Inflammatory macrophage treated with lipopolysaccharide for 4 hours (primary cell): Measurements from ENCODE around the gene MAP4K1.
A peak's percentile ranks its signal among the peaks of the same experiment; 100 is the strongest.
"Not testable (repeated sequence)": the region's sequence is repeated elsewhere in the genome, so short reads cannot be mapped to it uniquely, and the experiment has no call there.

Experiments
- DNase-seq: peaks from one replicate; pipeline ENCODE4 v3.0.0-alpha.2; 2020

MAP4K1 gene

DNA sequence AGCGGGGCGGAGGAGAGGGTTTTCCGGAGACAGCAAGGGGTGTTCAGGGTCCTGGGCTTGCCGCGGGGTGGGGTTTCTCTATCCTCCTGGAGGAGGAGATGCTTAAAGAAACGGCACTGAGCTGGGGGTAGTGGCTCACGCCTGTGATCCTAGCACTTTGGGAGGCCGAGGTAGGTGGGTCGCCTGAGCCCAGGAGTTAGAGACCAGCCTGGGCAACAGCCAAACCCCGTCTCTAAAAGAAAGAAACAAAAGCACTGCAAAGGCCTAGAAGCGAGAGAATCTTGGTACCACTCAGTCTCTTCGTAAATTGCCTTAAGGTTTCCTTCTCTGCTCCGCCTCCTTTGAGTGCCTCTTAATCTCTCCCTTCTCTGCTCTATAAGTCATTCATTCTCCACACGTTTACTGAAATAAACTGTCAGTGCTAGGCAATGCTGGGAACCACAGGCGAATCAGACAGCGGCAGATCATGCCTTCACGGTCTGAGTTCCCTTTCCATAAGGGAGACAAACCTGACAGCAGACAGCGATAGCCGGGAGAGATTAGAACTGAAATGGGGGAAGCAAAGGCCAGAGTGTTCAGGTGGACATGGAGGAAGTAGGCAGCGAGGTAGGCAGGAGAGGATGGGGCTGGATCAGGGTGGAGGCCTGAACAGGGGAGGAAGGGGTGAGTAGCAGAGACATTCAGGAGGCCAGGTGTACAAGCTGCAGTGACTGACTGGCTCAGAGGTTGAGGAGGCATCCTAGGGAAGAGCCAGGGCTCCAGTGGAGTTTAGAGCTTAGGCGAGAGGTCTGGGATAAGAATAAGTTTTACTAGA lies 1.8 kb upstream of the MAP4K1 start:
- DNase-seq = no peak

DNA sequence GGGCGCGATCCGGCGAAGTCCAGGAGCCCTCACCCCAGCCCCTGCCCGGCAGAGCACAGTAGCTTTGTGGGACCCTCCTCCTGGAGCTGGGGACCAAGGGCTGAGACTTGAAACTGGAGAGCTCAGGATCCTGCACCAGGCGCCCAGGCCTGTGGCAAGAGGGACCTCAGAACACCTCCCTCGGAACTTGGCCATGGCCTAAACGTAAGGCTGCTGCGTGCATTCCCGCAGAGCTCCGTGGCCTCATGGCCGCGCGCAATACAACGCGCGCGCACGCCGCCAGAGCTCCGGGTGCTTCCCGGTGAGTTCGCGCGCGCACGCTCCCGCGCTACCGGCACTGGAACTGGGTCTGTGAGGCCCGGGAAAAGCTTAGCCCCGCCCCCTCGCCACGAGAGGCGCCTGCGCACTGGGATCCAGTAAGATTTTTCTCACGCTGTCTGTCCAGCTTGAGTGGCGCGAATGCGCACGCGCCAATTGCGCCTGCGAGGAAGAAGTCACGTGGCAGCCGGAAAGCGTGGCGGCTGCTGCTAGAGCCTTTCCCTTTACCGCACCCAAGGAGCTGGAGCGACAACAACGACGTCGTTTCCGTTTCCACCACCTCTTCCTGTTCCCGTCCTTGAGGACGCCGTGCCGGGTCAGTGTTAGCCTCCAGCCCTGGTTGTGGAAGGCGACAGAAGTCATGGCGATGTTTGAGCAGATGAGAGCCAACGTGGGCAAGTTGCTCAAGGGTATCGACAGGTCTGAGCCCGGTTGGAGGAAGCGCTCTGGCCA lies 1.0 kb upstream of the MAP4K1 start, which contains the start of gene EIF3K:
EIF3K (plus strand) TSS at position 599 of the 771 bp plus-strand sequence; CDS start at position 680, 81 bp downstream.
- peak; percentile 100 for DNase-seq

DNA sequence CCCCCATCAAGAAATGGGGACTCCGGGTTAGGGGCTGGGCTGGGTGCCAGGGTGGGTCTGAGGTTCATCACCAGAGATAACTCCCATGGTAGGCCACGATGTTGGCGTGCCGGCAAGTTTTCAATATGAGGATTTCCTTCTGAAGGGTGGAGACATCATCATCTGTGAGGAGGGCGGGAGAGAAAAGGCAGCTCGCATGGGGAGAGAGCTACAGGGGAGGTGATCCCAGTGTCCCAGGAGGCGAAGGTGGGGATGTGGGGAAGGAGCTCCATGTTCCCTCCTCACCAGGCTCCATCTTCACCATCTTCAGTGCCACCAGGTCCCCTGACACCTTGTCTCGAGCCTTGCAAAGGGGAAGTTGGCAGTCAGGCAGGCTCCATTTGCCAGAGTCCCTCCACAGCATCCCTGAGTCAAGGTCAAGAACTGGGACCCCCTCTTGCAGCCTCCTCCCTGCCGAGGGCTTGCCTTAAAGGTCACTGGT lies 430 bp downstream of the MAP4K1 start:
- no peak for DNase-seq

DNA sequence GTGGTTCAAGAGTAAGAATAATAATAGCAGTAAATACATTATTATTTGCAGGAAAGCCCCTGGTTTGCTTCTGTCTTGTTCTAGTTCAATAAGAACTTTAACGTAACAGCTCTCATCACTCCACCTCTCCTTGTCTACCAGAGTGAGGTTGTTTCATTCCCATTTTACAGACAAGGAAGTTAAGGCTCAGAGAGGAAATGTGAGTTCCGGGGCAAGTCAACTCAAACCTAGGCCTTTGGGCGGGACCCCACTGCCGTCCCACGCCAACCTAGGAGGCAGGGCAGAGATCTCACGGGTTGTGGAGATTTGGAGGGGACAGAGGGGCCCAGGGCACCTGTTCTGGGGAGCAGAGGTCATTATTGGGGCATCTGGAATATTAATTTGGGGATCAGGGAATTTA lies 1.5 kb downstream of the MAP4K1 start:
- DNase-seq = no peak

DNA sequence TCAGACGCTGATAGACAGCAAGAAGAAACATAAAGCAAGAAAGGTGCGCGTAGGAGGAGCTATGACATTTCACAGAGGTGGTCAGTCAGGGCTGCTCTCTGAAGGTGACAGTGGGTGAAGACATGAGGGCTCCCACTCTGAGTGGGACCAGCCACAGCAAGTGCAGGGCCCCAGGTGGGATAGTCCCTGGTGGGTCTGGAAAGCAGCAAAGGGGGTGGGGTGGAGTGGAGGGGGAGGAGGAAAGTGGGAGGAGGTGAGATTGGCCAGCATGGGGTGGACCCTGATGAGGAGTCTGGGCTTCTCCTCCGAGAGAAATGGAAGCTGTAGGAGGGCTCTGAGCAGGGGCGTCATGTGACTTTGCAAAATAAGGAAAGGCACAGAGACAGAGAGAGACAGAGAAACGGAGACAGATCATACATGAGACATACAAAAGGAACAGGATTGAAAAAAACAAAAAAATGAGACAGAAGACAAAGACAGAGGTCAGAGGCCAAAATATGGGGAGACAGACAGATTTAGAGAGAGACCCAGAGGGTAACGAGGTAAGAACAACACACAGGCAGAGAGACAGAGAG lies 2.7 kb downstream of the MAP4K1 start:
- peak; percentile 18 for DNase-seq

DNA sequence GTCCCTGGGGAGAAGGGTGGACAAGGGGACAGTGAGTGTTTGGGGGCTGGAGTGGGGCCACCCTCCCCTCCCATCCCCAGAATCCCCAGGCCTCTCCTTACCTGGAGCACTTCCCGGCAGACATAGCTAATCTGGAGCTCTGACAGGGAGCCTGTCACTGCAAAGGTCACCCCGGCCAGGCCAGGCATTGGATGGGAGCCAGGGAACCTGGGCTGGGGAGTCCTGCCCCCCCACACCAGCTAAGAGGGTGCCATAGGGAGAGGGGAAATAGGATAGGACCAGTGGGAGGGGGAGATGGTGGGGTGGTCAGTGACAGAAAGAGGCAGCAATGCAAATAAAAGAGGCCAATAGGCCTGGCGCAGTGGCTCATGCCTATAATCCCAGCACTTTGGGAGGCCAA lies 3.5 kb downstream of the MAP4K1 start:
- DNase-seq = no peak

DNA sequence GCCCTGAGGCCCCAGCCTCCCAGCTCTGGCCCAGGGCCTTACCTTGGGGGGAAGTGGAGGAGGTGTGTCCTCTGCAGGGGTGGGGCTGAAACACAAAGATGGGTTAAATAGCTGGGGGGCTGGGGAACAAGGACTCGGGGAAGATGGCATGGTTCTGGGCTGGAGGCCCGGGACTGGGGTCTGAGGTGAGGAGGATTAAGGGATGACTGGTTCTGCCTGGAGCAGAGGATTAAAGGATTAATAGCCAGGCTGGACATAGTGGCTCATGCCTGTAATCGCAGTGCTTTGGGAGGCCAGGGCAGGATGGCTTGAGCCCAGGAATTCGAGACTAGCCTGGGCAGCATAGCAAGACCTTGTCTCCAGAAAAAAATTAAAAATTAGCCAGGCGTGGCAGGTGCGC lies 11.6 kb downstream of the MAP4K1 start:
- no peak for DNase-seq

DNA sequence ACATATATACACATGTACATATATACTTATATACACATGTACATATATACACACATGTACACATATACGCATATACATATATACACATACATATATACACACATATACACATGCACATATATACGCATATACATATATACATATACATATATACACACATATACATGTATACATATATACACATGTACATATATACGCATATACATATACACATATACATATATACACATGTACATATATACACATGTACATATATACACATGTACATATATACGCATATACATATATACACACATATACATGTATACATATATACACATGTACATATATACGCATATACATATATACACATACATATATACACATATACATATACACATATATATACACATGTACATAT lies 14.9 kb downstream of the MAP4K1 start:
- not testable (repeated sequence) for DNase-seq

DNA sequence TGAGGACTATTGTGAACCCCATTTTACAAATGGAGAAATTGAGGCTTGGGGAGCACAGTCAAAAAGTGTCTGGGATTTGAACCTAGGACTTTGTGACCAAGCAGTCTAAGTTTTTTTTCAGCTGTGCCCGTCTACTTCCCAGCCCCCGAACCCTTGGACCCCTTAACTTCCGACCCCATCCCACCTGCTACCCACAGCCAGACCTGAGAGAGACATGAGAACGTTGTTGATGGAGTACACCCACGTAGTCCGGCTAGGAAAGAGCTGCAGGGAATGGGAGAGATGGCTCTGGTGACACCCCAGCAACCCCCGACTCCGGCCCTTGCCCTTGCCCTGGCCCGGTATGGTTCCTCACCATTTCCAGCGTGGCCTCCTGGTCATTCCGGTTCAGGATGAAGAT lies 18.0 kb downstream of the MAP4K1 start:
- DNase-seq = no peak

DNA sequence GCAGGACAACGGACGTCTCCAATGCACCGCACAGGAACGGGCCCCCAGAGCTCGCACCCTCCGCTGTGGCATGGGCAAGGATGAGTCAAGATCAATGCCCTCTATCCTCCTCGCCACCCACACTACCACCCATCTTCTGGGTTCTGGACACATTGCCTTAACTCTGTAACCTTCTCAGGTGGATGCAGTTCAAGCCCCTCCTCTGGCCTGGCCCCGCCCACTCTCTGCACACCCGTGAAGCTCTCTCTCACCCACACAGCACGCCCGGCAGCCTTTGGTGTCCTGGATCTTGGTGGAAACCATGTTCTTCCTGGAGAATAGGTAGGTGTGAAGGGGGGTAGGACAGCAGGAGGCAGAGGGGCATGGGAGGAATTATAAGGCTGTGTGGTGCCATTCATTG lies 20.7 kb downstream of the MAP4K1 start:
- DNase-seq = no peak

DNA sequence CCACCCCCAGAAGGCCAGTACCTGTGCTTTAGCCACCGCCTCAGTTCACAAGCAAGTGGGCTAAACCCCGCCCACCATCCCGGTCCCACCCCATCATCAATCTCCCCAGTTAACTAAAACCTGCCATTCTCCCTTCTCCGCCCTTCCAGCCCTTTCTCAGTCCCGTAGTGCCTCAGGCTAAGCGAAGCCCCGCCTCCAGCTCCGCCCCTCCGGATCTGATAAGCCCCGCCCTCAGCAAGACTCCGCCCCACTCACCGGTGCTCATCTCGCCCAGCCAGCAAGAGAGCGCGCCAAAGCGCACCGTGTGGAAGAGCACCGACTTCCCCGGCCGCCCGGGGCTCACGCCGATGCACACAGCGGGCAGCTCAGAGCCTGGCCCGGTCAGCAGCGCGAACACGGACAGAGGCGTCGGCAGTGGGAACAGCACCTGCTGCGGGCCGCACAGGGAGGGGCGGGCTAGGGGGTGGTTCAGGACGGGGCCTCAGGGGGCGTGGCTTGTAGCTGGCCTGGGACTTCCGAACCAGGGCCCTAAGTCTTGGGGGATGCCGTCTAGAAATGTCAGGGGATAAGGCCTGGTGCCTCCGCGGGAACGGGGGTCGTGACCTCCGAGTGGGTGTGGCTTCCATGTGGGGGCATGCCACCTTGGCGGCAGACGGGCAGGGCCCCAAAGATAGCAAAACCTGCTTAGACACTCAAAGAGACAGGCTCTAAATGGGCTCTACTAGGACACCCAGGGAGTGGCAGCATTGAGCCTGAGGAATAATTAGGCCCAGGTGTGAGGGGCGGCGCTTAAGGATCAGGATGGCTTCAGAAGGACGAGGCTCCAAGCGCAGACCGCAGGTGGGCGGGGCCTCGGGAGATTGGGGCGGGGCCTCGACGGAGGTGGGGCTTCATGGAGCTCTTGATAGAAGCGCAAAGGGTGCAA lies 21.4 kb downstream of the MAP4K1 start:
- DNase-seq = no peak

DNA sequence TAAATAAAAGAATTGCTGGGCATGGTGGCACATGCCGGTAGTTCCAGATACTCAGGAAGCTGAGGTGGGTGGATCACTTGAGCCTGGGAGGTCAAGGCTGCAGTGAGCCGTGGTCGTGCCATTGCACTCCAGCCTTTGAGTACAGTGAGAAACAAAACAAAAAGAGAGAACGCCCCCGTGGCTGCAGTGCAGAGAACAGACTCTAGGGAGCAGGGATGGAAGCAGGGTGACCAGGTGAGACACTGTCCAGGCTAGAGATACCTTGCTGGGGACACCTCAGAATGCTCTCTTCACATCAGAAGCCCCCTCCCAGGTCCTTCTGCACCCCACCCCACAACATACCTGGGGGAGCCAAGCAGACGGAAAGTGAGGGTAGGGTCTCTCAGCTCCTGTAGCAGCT lies 24.8 kb downstream of the MAP4K1 start:
- no peak for DNase-seq

DNA sequence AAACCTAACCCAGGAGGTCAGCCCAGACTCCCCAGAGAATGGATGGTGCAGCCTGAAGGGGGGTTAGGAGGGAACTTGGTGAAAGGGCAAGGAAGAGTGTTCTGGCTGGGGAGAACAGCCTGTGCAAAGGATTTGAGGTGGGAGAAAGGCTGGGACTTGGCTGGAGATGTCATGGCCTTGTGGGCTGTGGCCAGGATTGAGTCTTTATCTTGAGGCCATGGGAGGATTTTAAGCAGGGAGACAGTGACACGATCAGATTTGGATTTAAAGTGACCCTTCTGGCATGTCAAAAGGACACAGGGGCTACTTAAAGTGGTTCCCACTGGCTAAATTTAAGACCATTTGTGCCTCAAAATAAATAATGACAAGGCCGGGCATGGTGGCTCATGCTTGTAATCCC lies 29.7 kb downstream of the MAP4K1 start:
- DNase-seq = no peak

DNA sequence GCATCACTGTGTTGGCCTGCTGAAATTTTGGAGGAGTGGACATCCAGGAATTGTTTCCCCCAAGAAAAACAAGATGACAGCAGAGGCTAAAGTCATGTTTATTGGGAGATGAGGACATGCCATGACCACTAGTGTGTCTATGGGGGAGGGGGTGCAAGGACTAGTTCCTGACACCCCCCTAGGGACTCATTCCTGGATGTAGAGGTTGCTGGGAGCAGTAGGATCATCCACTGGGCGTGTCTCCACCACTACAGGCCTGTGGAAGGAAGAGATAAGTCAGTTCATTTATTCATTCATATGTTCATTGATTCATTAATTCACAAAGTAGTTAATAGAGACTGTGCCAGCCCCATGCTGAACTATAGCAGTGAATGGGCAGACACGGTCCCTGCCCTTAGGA lies 30.2 kb downstream of the MAP4K1 start:
- DNase-seq = no peak

DNA sequence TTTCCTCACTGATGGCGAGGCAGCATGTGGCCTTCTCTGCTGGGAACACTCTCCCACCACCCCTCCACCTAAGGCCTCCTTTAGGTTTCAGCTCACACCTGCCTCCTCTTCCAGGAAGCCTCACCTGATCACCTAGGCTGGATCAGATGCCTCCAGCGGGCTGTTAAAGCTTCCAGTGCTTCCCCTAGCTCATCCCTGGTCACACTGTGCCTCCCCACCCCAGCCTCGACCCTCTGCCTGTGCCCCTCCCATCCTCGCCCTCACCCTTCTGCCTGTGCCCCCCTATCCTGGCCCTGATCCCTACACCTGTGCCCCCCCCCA lies 33.8 kb downstream of the MAP4K1 start:
- DNase-seq = no peak

DNA sequence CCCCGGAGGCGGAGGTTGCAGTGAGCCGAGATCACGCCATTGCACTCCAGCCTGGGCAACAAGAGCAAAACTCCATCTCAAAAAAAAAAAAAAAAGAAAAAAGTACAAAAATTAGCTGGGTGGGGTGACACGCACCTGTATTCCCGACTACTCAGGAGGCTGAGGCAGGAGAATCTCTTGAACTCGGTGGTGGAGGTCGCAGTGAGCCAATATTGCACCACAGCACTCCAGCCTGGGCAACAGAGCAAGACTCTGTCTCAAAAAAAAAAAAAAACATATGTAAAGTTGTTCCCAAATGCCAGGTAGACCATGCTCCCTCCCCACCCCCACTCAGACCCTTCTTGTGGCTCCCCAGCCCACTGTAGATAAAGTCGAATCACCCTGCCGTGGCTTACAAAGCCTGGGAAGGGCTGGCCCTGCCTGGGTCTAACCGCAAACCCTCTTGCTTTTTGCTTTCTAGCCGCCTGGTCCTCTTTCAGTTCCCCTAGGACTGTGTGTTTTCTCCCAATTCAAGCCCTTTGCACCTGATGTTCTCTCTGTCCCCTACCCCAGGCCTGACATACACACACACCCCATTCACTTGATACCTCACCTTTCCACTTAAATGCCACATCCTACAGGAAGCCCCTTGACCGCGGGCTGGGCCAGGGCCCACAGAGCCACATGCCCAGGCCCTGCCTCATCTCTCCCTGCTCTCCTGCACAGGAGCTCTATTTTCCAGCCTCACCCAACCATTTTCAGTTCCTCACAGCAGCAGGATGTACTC lies 34.4 kb downstream of the MAP4K1 start:
- peak; percentile 38 for DNase-seq

DNA sequence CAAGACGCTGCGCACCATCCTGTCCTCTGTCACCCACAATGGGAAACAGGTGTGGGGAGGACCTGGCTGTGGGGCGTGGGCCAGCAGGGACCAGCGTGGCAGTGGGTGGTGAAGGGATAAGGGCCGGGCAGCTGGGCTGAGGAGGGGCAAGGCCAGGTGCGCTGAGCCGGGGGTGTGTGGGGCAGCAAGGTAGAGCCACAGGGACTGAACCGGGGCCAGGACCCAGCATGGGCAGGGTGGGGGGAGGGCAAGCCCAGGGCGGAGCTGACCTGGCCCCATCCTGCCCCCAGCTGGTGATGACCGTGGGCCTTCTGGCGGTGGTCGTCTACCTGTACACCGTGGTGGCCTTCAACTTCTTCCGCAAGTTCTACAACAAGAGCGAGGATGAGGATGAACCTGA lies 37.7 kb downstream of the MAP4K1 start:
- no peak for DNase-seq

DNA sequence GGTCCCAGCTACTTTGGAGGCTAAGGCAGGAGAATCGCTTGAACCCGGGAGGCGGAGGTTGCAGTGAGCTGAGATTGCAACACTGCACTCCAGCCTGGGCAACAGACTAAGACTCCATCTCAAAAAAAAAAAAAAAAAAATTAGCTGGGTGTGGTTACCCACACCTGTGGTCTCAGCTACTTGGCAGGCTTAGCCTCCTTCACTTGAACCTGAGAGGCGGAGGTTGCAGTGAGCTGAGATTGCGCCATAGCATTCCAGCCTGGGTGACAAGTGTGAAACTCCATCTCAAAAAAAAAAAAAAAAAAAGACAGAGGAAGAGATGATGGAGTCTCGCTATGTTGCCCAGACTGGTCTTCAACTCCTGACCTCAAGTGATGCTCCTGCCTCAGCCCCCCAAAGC lies 38.4 kb downstream of the MAP4K1 start:
- not testable (repeated sequence) for DNase-seq

DNA sequence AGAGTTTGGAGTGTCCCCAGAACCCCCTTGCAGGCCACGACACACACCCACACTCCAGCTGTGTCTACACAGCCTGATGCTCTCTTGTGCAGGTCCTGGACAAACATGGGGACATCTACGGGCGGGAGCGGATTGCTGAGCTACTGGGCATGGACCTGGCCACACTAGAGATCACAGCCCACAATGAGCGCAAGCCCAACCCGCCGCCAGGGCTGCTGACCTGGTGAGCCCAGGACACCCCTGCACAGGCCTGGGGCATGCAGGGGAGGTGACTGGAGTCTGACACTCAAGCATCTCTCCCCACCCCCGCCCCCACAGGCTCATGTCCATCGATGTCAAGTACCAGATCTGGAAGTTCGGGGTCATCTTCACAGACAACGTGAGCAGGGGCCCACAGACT lies 39.9 kb downstream of the MAP4K1 start:
- no peak for DNase-seq

DNA sequence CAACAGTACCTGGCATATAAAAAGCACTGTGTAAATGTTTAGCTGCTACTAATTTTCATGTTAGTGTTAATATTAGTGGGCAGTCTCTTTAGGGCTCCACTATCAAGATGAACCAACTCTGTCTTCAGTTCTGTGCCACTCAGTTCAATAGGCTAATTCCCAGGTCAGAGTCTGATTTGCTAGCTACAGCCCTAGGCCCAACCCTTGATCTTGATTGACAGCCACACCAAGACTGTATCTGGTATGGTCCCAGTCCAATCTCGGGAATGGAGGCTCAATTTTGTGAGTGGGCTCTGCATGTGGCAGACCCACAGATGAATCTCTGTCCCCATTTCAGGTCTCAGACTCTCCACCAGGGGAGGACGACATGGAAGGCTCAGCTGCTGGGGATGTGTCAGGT lies 46.1 kb downstream of the MAP4K1 start:
- no peak for DNase-seq

DNA sequence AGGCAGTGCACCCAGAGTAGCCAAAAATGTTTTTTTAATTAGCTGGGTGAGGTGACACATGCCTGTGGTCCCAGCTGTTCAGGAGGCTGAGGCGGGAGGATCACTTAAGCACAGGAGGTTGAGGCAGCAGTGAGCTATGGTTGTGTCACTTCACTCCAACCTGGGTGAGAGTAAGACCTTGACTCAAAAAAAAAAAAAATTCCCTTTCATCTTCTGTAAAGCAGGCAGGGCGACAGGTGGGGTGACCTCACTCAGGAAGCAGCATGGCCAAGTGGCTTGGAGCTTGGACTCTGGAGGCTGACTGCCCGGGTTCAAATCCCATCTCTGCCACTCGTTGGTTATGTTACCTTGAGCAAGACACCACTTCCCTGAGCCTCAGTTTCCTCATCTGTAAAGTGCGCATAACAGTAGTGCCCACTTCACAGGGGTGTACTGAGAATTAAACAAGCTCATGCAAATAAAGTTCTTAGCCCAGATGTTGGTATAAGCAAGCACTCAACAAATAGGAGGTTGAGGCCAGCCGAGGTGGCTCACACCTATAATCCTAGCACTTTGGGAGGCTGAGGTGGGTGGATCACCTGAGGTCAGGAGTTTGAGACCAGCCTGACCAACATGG lies 48.3 kb downstream of the MAP4K1 start:
- no peak for DNase-seq

DNA sequence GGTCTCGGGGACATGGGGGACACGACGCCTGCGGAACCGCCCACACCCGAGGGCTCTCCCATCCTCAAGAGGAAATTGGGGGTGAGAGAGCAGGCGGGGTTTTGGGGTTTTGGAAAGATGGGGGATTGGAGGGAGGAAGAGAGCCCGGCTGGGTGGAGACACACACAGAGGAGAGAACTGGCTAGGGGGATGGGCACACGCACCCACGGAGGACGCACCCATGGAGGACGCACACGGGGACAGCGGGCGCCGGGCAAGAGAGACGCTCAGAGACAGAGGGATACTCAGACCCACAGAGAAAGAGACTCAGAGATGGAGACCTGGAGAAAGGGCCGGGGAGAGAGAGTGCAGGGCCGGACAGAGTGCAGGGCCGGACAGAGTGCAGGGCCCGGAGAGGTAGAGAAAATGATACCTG lies 52.1 kb downstream of the MAP4K1 start:
- no peak for DNase-seq
